ENCODE data around the gene VPS35. TPM values are rescaled to one million over a fixed set of nuclear protein-coding genes. Genes with fewer than 3 reads are reported as not detected.

The VPS35 gene
- total RNA-seq, 1 donor from 2014 or later, result 116 TPM

DNA sequence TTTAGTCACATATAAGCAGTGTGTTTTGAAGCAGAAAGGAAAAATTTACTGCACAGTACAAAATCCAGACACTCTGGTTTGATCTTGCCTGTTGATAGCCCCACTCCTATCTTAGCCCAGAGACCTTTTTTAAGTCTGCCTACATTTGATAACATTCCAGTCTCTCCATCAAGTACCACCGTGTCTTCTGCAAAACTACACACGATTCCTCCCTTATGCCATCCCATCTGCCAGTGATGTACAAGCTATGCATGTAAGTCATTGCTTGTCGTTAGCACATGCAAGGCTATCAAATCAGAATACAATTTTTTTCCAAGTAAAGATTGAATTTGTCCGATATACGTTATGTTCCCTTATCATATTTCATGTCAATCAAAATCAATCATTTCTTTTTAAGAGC, 82.7 kb downstream of the VPS35 start:
- peak; percentile 86 for FAIRE-seq
- Histone ChIP-seq H3K36me3 (ENCODE audit: control insufficient read depth, insufficient read depth, low read length) (no peaks in the 10 kb centered on the region), H3K27me3 (ENCODE audit: control insufficient read depth, insufficient read depth, low read length) (no peaks in the 10 kb centered on the region), H3K4me3 (ENCODE audit: low read depth, low read length) (no peak overlapping the region)
- DNase-seq (ENCODE audit: low read depth), result no peak
- TF ChIP-seq, protein P1, sequence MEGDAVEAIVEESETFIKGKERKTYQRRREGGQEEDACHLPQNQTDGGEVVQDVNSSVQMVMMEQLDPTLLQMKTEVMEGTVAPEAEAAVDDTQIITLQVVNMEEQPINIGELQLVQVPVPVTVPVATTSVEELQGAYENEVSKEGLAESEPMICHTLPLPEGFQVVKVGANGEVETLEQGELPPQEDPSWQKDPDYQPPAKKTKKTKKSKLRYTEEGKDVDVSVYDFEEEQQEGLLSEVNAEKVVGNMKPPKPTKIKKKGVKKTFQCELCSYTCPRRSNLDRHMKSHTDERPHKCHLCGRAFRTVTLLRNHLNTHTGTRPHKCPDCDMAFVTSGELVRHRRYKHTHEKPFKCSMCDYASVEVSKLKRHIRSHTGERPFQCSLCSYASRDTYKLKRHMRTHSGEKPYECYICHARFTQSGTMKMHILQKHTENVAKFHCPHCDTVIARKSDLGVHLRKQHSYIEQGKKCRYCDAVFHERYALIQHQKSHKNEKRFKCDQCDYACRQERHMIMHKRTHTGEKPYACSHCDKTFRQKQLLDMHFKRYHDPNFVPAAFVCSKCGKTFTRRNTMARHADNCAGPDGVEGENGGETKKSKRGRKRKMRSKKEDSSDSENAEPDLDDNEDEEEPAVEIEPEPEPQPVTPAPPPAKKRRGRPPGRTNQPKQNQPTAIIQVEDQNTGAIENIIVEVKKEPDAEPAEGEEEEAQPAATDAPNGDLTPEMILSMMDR (IDR thresholded peaks at IDR 0.05; ENCODE audit: insufficient read depth, low read length, severe bottlenecking), result no peak

Other genes starting within 250 kb of the VPS35 start
- gene SHCBP1, start 67.8 kb downstream of the VPS35 start, total RNA-seq, result 0.90 and 1.3 TPM in 2 replicates
- gene ORC6, start 481 bp upstream of the VPS35 start, total RNA-seq, result 1.3 and 1.7 TPM in 2 replicates
- gene MYLK3, start 59.2 kb upstream of the VPS35 start, total RNA-seq, result under 0.01 TPM in 1 of 2 replicates, not detected in the other
- gene C16orf87, start 142.0 kb upstream of the VPS35 start, total RNA-seq, result 5.3 and 7.6 TPM in 2 replicates
- 41.3 and 48.0 TPM in 2 replicates for gene GPT2, start 195.2 kb upstream of the VPS35 start, total RNA-seq